ENCODE results near the gene SEMA3A.
"Not testable (repeated sequence)": the region's sequence is repeated elsewhere in the genome, so short reads cannot be mapped to it uniquely, and the experiment has no call there.

Gene SEMA3A

GRCh38 chr7:84150370-84150769 is 44.2 kb downstream of the SEMA3A start:
- not testable (repeated sequence) for DNase-seq

- no peak for DNase-seq
Observed at GRCh38 chr7:84149573-84149972, 45.0 kb downstream of the SEMA3A start.

GRCh38 chr7:84145892-84146291 is 48.7 kb downstream of the SEMA3A start:
- DNase-seq: no peak

GRCh38 chr7:84144935-84145334 is 49.7 kb downstream of the SEMA3A start:
- DNase-seq: no peak

- DNase-seq: no peak
Observed at GRCh38 chr7:84144480-84144879, 50.1 kb downstream of the SEMA3A start.

GRCh38 chr7:84142726-84143125 is 51.9 kb downstream of the SEMA3A start:
- DNase-seq: no peak

GRCh38 chr7:84139986-84140729 is 54.4 kb downstream of the SEMA3A start:
- no peak for DNase-seq

GRCh38 chr7:84138411-84138810 is 56.2 kb downstream of the SEMA3A start:
- no peak for DNase-seq

GRCh38 chr7:84137812-84138211 is 56.8 kb downstream of the SEMA3A start:
- no peak for DNase-seq

GRCh38 chr7:84136809-84137208 is 57.8 kb downstream of the SEMA3A start:
- no peak for DNase-seq

- no peak for DNase-seq
Observed at GRCh38 chr7:84136336-84136735, 58.3 kb downstream of the SEMA3A start.

- no peak for DNase-seq
Observed at GRCh38 chr7:84134169-84134568, 60.4 kb downstream of the SEMA3A start.

GRCh38 chr7:84125654-84126053 is 68.9 kb downstream of the SEMA3A start:
- DNase-seq: no peak

- no peak for DNase-seq
Observed at GRCh38 chr7:84123965-84124547, 70.5 kb downstream of the SEMA3A start.

GRCh38 chr7:84122582-84123360 is 71.8 kb downstream of the SEMA3A start:
- DNase-seq: no peak

- no peak for DNase-seq
Observed at GRCh38 chr7:84117304-84117703, 77.3 kb downstream of the SEMA3A start.

- DNase-seq: no peak
Observed at GRCh38 chr7:84113906-84114850, 80.4 kb downstream of the SEMA3A start.

GRCh38 chr7:84113286-84113685 is 81.3 kb downstream of the SEMA3A start:
- no peak for DNase-seq

GRCh38 chr7:84112771-84113170 is 81.8 kb downstream of the SEMA3A start:
- peak; percentile 31 for DNase-seq

GRCh38 chr7:84111842-84112241 is 82.7 kb downstream of the SEMA3A start:
- DNase-seq: no peak

- no peak for DNase-seq
Observed at GRCh38 chr7:84110400-84110799, 84.2 kb downstream of the SEMA3A start.

GRCh38 chr7:84108787-84109186 is 85.8 kb downstream of the SEMA3A start:
- no peak for DNase-seq

- no peak for DNase-seq
Observed at GRCh38 chr7:84108119-84108518, 86.5 kb downstream of the SEMA3A start.

All from right hindlimb (tissue), 1 donor.